GM19468 (cell line): ENCODE data around the gene SVIL.
"Not testable (repeated sequence)": the region's sequence is repeated elsewhere in the genome, so short reads cannot be mapped to it uniquely, and the experiment has no call there.

Experiments
- ATAC-seq: cut with Tn5 transposase; IDR thresholded peaks from one replicate; pipeline ENCODE4 v1.9.1; 2021; ENCODE audit warnings: mild to moderate bottlenecking, moderate library complexity, moderate number of reproducible peaks; ENCODE audit not compliant: unreplicated experiment; ENCODE audit errors: extremely low read depth

SVIL gene

GRCh38 chr10:29502351-29502750, 132.4 kb downstream of the SVIL start:
- ATAC-seq, result no peak

DNA sequence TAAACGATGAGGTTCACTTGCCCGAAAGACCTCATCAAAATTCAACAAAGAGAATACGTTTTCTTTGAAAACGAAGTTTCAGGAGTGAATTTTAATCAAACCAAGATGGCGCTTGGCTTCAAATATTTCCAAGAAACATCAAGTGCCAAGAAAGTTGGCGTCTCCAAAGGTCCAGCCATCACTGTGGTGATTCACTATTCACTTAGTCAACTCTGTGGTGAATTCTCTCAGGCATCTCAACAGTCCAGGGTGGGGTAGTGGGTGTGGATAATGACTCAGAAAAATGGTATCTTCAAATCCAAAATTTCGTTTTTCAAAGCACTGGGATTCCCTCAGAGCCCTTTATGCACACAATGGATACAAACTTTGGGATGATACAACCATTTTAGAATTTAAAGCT, 133.1 kb downstream of the SVIL start:
- no peak for ATAC-seq

DNA sequence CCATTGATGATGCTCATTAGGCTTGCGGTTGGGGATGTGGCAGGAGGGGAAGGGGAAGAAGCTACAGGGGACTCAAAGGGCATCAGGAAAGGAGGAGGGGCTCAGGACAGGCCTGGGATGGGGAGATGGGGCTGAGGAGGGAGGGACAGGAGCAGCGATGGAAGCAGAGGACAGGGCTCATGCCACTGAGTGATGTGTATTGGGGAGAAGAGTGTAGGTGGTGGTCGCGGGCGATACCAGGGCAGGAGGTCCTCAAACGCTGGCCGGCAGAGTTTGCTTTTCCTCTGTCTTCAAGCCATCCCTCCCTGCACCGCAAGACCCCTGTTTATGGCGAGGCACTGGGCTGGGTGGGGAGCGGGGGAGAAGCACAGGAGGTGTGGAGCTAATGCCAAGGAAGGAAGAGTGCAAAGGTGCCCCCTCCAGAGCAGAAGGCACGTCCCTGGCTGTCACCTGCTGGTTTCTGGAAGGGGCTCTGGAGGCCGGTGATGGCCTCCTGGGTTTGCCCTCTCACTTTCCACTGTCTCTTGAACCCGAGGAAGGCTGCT, 134.7 kb downstream of the SVIL start:
- no peak for ATAC-seq

GRCh38 chr10:29496341-29497162, 138.2 kb downstream of the SVIL start:
- no peak for ATAC-seq

DNA sequence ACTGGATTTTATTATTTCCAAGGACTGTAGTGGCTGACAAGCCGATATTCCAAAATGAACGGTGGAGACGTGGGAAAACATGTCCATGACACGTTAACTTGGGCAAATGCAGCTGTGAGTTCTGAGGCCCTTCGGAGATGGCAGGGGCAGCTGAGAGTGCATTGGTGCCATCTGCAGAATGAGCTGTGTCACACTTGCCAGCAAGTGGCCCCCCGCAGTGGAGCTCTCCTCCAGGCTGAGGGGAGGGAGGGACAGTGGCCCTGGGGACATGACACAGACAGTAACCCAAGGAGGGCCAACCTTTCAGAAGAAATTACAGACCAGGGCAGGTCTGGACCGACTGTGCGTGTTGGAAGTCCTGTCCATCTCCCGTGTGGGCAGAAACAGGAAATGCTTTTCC, 139.4 kb downstream of the SVIL start:
- ATAC-seq, result no peak

DNA sequence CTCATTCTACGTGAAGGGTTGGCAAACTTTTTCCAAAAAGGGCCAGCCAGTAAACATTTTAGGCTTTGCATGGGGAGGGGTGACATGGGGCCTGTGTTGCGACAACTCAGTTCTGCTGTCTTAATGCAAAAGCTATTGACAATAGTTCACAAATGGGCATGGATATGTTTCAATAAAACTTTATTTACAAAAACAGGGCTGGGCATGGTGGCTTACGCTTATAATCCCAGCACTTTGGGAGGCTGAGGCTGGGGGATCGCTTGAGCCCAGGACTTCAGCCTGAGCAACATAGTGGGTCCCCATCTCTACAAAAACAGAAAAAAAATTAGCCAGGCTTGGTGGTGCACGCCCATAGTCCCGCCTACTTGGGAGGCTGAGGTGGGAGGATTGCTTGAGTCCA, 141.1 kb downstream of the SVIL start:
- ATAC-seq, result no peak

DNA sequence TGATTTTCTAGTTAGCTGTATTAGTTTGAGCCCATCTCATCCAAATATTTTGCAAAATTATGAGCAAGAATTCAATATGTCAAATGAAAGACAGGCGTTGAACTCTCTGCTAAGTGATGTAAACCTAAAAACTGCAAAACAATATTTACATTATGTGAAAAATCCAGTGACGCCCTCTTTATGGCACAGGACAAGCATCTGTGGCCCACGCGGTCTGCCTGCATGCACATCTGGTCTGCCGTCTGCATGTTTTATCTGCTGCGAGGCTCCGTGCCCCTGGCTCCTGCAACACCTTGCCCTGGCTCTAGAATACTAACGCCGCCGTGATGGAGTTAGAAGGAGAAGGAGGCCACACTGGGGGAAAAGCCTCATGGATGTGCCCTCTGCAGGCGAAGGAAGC, 142.0 kb downstream of the SVIL start:
- no peak for ATAC-seq

- ATAC-seq, result no peak
Measured at GRCh38 chr10:29491918-29492317, 142.9 kb downstream of the SVIL start.

DNA sequence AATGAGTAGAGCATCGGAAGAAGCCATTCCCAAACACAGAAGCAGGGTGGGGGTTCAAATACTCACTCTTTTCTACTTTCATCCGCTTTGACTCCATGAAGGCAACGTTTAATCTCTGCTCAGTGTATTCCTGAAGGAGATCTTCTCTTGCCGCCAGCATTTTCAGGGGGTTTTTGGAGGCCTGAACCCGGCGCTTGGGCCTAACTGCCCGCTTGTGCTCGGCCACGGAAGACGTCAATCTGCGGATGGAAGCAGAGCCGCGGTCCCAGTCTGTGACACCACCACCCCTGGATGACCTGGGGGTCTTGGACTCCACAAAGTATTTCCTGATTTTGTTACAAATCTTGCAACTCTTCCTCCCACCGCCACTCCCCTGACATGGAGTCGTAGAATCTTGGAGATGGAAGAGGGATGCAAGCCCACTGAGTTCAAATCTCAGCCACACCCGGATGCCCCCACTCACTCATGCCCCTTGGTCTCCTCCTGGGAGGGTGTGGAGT, 143.9 kb downstream of the SVIL start:
- not testable (repeated sequence) for ATAC-seq

DNA sequence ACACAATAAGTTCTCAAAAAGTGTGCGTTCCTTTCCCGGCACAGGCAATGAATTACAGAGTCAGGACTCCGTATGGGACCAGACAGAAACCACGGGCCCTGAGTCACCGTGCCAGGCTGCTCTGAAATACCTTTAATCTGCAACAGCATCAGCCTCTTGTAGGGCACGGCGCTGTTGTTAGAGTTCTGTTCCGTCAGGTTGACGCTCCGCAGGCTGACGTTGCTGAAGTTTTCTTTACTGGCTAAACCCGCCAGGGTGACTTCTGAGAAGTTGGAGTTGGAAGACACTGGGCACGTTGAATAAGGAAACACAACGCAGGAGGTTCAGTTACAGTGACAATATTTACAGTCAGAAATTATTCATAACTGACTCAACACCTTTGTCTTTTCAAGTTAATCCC, 146.3 kb downstream of the SVIL start:
- ATAC-seq, result not testable (repeated sequence)

DNA sequence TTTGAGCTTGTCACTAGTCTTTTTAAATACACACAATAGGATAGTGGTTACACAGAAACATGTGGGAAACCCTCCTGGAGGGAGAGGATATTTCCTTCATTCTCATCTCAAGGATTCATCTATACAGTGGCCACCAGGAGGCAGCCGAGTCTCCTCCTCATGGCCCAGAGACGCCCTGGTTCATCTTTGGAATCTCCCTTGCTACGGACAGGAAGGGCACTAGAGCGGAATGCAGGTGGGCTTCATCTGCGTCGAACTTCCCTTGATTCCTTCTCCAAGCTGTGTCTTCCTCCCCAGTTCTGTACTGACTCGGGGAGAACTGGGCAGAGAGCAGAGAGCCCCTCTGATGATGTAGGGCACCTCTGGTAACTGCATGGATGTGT, 146.9 kb downstream of the SVIL start:
- not testable (repeated sequence) for ATAC-seq

DNA sequence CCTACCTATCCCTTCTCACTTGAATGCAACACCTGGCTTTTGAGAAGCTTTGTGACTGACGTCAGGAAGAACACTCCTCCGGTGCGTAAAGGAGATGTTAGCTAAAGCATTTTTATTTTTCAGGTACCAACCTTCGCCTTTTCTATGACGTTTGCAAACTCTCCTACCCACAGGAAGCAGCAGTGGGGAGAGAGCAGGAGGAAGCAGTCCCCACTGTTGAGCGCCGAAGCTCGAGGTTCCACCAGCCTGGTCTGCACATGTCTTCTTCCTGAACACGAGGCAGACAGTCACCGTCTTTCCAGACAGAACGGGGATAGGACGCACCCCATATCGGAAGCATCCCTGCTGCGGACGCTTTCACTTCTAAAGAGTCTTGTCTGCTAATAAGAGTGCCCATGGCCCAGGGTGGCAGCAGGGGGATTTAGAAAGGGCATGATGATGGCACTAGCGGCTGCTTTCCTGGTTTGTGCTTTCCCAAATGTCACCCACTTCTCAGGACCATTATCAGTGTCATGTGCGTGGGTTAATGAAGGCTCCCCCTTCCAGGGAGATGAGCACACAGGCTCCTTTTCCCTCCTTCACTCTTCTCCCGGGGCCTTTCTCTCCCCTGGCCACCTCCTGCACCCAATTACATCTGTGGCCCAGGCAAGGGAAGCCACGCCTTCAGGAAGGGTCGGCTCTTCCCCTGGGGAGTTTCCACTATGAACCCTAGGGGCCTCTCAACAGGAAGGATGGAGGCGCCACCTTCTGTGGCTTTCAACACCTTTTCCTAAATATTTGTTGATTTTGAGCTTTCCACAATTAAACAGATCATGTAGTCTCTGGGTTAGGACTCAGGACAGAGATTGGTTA, 147.5 kb downstream of the SVIL start:
- ATAC-seq, result not testable (repeated sequence)

GRCh38 chr10:29486433-29486832, 148.3 kb downstream of the SVIL start:
- no peak for ATAC-seq

DNA sequence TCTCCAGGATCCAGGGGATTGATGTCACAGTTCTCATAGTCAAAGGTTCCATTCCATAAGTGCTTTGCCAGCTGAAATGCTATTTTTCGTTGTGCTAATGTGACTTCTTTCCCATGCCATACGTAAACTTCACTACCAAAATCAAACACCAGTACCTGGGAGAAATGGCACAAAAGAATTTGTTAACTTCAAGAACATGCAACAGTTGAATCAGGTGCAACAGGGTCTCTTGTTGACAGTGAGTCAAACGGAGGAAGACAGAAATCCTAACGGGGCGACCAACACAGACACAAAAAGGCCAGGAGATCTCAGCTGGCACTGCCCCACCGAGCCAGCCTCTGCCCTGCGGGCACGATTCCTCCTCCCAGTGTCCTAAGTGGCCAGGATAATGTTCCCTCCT, 150.1 kb downstream of the SVIL start:
- ATAC-seq, result not testable (repeated sequence)

DNA sequence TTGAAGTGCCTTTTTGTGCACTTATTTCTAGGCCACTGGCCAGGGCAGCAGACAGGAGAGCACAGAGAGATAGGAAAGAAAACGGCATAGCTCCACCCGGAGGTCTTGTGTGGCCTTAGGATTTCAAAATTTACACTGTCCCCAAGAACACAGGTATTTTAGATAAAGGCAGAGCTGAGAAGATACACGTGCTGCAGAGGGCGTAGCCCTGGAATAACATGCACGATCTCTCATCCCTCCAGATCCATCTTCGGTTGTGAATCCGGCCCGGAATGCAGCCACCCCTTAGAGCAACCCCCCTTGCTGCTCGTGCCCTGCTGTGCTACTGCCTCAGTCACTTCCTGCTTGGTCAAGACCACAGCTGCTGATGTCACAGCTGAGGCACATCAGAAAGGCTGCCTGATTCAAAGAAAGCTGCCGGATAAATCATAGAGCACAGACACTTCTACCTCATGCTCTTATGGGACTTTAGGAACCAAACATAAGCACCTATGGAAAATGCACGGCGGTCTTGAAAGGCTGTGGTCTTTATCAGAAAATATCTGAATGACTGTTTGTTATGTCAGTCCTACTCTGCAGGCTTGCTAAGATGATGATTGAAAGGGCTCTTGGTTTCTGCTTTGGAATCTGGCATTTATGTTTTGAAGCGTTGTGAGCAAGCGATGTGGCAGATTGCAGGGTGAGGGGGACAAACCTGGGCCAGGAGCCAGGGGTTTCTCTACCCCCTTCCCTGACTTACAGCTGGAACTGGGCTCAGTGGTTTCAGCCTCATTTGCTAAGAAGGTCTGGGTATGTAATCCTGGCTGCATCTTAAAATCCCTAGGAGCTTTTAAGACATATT, 152.0 kb downstream of the SVIL start:
- ATAC-seq, result no peak

DNA sequence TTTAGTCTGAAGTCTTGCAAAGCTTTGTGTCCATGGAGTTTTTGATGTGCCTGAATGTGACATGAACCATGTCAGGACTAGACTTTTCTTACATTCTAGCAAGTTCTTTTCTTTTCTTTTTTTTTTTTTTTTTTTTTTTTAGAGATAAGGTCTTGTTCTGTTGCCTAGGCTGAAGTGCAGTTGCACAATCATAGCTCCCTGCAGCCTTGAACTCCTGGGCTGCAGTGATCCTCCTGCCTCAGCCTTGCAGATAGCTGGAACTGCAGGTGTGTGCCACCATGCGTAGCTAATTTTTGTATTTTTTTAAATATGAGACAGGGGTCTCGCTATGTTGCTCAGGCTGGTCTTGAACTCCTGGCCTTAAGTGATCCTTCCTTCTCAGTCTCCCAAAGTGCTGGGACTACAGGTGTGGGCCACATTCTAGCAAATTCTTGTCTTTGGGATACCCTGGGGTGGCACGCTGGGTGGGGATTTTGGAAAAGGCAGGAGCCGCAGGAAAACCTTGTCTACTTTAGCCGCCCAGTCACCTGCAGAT, 152.8 kb downstream of the SVIL start:
- ATAC-seq, result no peak

DNA sequence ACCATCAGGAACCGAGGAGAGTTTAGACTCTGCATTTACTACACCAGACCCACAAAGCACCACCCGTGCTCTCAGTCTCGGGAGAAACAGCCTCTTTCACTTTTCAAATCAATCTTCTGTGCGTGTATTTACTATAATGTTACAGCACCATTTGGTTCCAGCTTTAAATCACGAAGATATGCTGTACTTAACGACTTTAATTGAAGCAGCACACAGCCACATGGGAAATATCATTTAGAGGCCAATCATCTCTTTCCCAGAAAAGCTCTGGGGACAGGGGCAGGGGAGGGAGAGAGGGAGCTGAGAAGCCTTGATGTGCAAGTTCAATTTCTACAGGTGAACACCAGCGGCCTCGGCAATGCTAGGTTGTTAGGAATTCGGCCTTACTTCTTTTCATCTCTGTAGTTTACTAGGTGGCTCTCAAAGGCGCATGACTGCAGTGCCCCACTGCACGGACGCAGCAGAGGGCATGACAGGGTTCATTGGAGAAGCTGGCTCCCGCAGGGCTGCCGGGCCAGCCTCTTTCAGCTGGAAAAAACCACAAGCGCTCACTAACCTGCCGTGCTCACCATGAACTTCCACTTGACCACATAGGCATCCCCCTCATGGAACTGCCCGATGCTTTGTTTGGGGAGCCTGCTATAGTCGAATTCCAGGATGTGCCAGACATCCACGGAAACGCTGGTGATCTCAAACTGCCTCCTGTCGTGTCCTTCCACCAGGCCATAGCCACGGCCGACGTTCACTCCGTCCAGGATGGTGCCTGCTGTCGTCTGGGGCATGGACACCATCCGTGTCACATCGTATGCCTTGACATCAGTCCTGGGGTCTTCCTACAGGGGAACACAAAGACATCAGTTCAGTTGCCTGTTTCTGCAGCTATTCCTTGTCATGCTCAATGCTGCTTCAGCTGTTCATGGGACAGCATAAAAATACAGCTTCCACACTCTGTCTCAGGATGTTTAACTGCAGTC, 154.5 kb downstream of the SVIL start:
- no peak for ATAC-seq

DNA sequence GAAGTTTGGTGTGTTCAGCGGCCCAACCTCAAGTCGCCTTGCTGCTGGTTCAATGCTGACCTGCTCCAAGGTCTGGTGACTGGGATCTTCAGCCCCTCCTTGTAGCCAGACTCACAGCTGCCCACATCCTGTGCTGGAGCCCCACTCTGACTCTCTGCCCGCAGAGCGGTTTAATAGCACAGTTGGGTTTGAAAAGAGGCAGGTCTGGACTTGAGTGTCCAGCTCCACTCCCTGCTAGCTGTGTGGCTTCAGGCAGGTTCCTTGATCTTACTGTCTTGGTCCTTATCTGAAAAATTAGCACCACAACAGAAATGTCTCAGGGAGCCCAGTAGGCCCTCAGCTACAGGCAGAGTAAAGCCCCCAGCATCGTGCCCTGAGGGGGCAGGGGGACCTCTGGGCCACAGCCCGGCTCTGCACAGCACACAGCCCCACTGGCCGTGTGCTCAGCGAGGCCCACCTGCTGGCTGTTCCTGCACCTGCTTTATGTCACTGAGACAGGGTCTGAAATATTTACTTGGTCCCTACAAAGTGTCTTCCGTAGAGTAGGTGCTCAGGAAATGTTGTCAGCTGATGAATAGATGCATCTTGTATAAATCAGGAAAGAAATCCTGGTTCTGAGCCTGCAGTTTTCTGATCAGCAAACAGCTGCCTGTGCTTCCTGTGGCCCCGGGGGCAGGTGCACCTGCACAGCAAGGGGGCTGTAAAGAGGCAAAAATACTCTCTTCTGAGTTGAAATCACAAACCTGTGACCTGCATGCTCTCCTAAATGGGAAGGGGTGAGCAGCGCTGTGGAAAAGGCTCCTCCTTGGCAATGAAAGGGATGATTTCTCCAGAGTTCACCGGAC, 155.5 kb downstream of the SVIL start:
- ATAC-seq, result no peak
